ENCODE data around the gene OTOA. TPM values are rescaled to one million over a fixed set of nuclear protein-coding genes. Genes with fewer than 3 reads are reported as not detected.
"Not testable (repeated sequence)": the region's sequence is repeated elsewhere in the genome, so short reads cannot be mapped to it uniquely, and the experiment has no call there.

The OTOA gene
- total RNA-seq, 1 experiment from 2014 or later, result 0.11 TPM

GRCh38 chr16:21635694-21636093 lies 28.1 kb upstream of the OTOA start:
- not testable (repeated sequence) for H3K4me2 ChIP-seq (ENCODE audit: insufficient read depth, insufficient read length, low read length); H3K27me3 ChIP-seq (ENCODE audit: insufficient read depth, low read length); H4K8ac ChIP-seq (replicated peaks; ENCODE audit: insufficient read length, low read depth, low read length); H2AFZ ChIP-seq (ENCODE audit: low read length); H3K9me3 Mint-ChIP-seq; H3K4me3 Mint-ChIP-seq; H3K23me2 ChIP-seq (ENCODE audit: insufficient read length, low read depth, low read length, poor library complexity, severe bottlenecking); H2AK5ac ChIP-seq (ENCODE audit: insufficient read length, low read length); H3K27ac ChIP-seq (ENCODE audit: insufficient read length, low read depth, low read length); H4K91ac ChIP-seq (ENCODE audit: insufficient read length, low read depth, low read length); H3K14ac ChIP-seq (ENCODE audit: insufficient read depth, low read length); H2BK20ac ChIP-seq (ENCODE audit: low read depth, low read length, poor library complexity, severe bottlenecking); DNase-seq; H3K9me3 ChIP-seq (ENCODE audit: control insufficient read depth, low read depth, low read length); H3K18ac ChIP-seq (ENCODE audit: insufficient read length, low read depth, low read length); H3K4me1 ChIP-seq (ENCODE audit: insufficient read depth, low read length); H4K5ac ChIP-seq (ENCODE audit: insufficient read length, low read depth, low read length); H3K4ac ChIP-seq (ENCODE audit: low read depth, low read length); H3K23ac ChIP-seq (ENCODE audit: insufficient read length, low read depth, low read length); H3K79me1 ChIP-seq (ENCODE audit: insufficient read depth, low read depth, low read length, poor library complexity, severe bottlenecking); H2BK12ac ChIP-seq (ENCODE audit: insufficient read length, low read depth, low read length); H4K20me1 ChIP-seq (ENCODE audit: control insufficient read depth, insufficient read depth, insufficient read length); H2BK15ac ChIP-seq (ENCODE audit: low read depth, low read length); H3K27me3 Mint-ChIP-seq (ENCODE audit: low read depth); H2BK5ac ChIP-seq (ENCODE audit: insufficient read length, low read length); H3K56ac ChIP-seq (ENCODE audit: insufficient read length, low read depth, low read length); H3T11ph ChIP-seq (ENCODE audit: low read length); H3K79me2 ChIP-seq (ENCODE audit: insufficient read depth, low read length); H2BK120ac ChIP-seq (ENCODE audit: low read depth, low read length, poor library complexity, severe bottlenecking); H3K9ac ChIP-seq (ENCODE audit: extremely low read depth, insufficient read length, low read length)
- peak; percentile 40; the same call in 2 of the 3 replicates for TF ChIP-seq CTCF (conservative IDR thresholded peaks at IDR 0.05)
- WGBS (ENCODE audit: extremely low coverage, insufficient read length, low lambda C conversion rate), result no CpG with 5 or more reads among the region's 9 CpGs
- Mint-ChIP-seq H3K27ac (peak overlapping the region in 1 of 3 experiments; percentile 81; a peak in 3 of 7 replicates), H3K4me1 (peaks cover 18 to 40% of the 10 kb centered on the region in 2 experiments), H3K36me3 (ENCODE audit: insufficient read depth in 1 of 3, low read depth in 3 of 3) (peaks cover 0 to 21% (median 5%) of the 10 kb centered on the region in 3 experiments; a peak in 6 of 7 replicates)

Data from H9 (cell line).